ENCODE data around the gene VPS13C.
"Not testable (repeated sequence)": the region's sequence is repeated elsewhere in the genome, so short reads cannot be mapped to it uniquely, and the experiment has no call there.

The VPS13C gene

DNA sequence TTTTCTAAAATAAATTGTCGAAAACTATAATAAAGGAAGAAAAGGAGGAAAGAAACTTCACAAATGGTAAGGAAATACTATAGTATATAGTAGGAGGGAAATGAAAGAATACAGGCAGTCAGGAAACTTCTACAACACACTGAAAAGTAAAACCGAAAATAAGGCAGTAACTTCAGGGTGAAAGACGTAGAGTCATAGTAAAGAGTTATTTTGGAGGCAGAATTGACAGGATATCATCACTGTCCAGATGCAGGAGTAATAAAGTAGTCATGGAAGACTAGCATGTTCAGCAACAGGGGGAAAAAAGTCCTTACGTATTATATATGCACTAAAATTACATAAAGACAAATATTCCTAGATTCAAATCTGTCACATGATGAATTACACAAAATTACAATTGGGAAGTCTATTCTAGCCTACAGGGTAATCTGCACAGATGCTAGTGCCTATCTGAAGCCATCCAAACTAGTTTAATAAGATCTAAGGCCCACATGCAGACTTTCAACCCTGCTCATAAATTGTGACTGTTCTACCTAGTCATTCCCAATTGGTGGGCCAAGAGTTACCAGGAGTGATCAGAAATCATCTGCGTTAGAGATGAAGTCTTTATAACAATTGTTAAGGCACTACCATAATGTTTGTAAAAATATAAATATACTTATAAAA lies 14.0 kb downstream of the VPS13C start:
- no peak for DNase-seq (ENCODE audit: low spot score)
- Mint-ChIP-seq H3K27ac (peak overlapping the region; percentile 70), H3K27me3 (ENCODE audit: low read depth) (no peaks in the 10 kb centered on the region), H3K4me3 (peak overlapping the region; percentile 57), H3K4me1 (ENCODE audit: low read depth) (peaks cover 23% of the 10 kb centered on the region), H3K9me3 (peaks cover 3% of the 10 kb centered on the region), H3K36me3 (ENCODE audit: low read depth) (peaks cover 8% of the 10 kb centered on the region)

DNA sequence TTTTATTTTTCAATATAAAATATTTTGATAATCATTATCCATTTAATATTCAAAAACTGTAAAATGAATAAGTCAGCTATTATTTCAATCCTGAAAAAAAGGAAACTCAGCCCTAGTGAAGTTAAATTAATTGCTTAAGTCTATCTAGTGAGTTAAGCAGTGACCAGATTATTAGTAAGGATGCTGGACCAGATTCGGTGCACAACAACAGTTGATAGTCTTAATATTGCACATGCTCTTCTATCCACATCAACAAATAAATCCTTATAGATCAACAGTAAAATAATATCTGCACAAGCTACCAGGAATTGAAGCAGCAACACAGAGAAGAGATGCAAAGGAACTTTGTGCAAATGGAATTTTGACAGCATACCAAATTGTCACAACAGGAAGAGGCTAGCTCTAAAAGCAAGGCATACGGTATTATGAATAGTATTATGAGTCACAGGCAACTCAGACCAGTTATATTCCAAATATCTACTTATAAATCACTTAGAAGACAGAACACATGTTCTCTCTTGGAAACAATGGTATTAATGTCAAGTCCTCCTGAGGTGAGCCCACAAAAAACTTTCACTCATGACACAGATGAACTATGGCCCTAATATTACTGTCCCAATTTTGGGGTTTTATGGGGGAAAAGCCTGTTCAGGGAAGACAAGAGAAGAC lies 24.9 kb downstream of the VPS13C start:
- H3K4me3 Mint-ChIP-seq, result no peak overlapping the region
- H3K4me1 Mint-ChIP-seq (ENCODE audit: low read depth), result peaks cover 8% of the 10 kb centered on the region
- peaks cover 30% of the 10 kb centered on the region for H3K36me3 Mint-ChIP-seq (ENCODE audit: low read depth)
- H3K9me3 Mint-ChIP-seq, result peaks cover 11% of the 10 kb centered on the region
- H3K27ac Mint-ChIP-seq, result no peak overlapping the region
- no peaks in the 10 kb centered on the region for H3K27me3 Mint-ChIP-seq (ENCODE audit: low read depth)
- DNase-seq (ENCODE audit: low spot score), result no peak

DNA sequence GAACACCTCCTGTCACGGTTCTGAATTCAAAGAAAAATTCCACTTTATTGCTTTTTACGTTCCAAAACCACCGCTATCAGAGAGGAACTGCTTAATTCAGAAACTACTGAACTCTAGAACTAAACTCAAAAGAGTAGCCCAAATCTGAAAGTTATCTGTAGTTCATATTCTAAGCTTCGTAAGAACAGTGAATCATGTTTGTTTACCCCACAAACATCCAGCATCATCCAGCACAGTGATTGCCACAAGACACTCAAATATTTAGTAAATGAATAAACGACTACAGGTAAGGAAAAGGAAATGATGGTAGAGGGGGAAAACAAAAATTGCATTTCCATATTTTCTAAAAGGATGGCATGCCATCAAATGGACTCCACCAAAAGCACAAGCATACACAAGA lies 32.3 kb downstream of the VPS13C start:
- no peak overlapping the region for H3K27ac Mint-ChIP-seq
- H3K9me3 Mint-ChIP-seq, result no peaks in the 10 kb centered on the region
- no peak for DNase-seq (ENCODE audit: low spot score)
- peaks cover 7% of the 10 kb centered on the region for H3K4me1 Mint-ChIP-seq (ENCODE audit: low read depth)
- H3K36me3 Mint-ChIP-seq (ENCODE audit: low read depth), result peaks cover 36% of the 10 kb centered on the region
- no peaks in the 10 kb centered on the region for H3K27me3 Mint-ChIP-seq (ENCODE audit: low read depth)
- H3K4me3 Mint-ChIP-seq, result no peak overlapping the region

DNA sequence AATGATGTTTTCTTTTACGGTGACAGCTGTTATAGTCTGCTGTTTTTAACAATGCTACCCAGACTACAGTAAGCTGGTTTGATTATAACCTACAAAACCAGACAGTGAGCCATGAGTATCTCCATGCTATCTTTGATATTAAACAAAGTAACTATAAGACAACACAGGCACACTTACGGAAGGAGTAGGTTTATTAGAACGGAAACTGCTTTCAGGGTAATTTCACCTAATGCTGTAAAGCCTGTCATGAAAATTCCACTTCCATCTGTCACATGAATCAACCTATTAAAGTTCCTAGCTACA lies 33.0 kb downstream of the VPS13C start:
- no peak overlapping the region for H3K27ac Mint-ChIP-seq
- H3K4me1 Mint-ChIP-seq (ENCODE audit: low read depth), result peaks cover 5% of the 10 kb centered on the region
- H3K9me3 Mint-ChIP-seq, result no peaks in the 10 kb centered on the region
- H3K4me3 Mint-ChIP-seq, result no peak overlapping the region
- H3K36me3 Mint-ChIP-seq (ENCODE audit: low read depth), result peaks cover 37% of the 10 kb centered on the region
- DNase-seq (ENCODE audit: low spot score), result no peak
- H3K27me3 Mint-ChIP-seq (ENCODE audit: low read depth), result no peaks in the 10 kb centered on the region

DNA sequence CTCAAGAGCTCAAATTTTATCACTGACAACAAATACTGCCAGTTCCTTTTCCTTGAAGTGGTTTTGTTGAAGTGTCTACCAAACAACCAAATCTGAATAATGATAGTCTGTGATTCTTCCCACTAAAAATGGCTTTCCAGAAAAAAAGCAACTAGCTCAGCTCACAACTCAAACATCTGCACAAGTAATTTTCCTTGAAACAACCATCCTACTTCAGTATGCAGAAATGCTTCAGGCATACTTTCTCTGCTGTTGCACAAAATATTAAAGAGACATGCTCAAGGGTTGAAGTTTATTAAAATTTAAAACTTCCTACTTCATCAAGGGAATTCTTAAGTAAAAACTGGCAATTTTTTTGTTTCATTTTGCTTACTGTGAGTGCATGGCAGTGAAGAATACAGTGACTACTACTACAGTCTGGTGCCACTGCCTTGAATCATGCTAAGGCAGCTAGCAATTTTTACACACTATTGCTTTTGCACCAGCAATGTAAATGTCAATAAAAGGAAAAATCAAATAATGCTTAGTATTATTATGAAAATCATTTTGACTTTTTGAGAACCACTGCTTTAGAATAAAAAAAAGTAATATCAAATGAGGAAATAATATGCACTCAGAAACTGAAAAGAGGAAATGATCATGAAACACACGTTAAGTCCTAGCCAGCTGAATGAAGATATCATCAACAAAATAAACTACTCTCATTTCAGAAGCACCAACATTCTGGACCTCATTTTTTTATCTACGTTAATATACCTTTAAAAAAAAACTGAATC lies 33.6 kb downstream of the VPS13C start:
- Mint-ChIP-seq H3K4me1 (ENCODE audit: low read depth) (peaks cover 5% of the 10 kb centered on the region), H3K4me3 (no peak overlapping the region), H3K27ac (no peak overlapping the region), H3K27me3 (ENCODE audit: low read depth) (no peaks in the 10 kb centered on the region), H3K36me3 (ENCODE audit: low read depth) (peaks cover 42% of the 10 kb centered on the region), H3K9me3 (no peaks in the 10 kb centered on the region)
- DNase-seq (ENCODE audit: low spot score), result no peak

DNA sequence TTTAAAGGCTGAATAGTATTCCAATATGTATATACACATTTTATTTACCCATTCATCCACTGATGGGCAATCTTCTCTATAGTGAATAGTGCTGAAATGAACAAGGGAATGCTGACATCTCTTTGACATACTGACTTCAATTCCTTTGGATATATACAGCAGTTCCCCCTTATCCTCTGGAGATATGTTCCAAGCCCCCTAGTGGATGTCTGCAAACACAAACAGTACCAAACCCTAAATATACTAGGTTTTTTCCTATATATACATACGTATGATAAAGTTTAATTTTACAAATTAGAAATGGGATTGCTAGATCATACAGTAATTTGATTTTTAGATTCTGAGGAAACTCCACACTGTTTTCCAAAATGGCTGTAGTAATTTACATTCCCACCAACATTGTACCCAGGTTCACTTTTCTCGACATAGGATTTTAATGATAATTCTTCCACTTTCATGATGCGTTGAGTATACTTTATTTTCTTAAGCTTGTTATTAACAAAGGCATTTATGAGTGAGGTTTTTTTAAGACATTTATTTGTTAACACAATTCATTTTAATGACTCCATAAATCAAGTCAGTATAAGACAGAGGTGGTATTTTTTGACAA lies 38.2 kb downstream of the VPS13C start:
- no peak for DNase-seq (ENCODE audit: low spot score)
- no peaks in the 10 kb centered on the region for H3K27me3 Mint-ChIP-seq (ENCODE audit: low read depth)
- no peak overlapping the region for H3K27ac Mint-ChIP-seq
- peaks cover 11% of the 10 kb centered on the region for H3K9me3 Mint-ChIP-seq
- H3K4me3 Mint-ChIP-seq, result no peak overlapping the region
- peaks cover 53% of the 10 kb centered on the region for H3K36me3 Mint-ChIP-seq (ENCODE audit: low read depth)
- H3K4me1 Mint-ChIP-seq (ENCODE audit: low read depth), result no peaks in the 10 kb centered on the region

DNA sequence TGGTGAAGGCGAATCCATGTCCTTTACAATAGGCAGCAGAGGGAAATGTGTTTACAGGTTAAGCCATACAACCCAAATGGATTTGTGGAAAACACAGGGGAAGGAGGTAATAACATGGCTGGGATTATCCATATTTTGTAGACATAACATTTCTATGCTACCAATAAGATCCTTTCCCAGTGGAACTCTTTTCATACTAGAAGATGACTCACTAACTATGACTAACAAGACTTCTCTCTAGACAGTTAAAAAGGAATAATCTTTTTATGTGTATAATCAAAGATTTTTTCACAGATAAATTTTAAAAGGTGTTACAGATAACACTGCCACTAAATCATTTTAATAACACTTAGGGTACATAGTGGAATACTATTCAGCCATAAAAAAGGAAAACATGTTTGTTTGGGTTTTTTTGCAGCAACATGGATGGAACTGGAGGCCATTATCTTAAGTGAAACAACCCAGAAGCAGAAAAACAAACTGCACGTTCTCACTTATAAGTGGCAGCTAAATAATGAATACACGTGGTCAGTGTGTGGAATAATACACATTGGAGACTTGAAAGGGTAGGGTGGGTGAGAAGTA lies 39.6 kb downstream of the VPS13C start:
- Mint-ChIP-seq H3K36me3 (ENCODE audit: low read depth) (peaks cover 54% of the 10 kb centered on the region), H3K9me3 (peaks cover 16% of the 10 kb centered on the region), H3K4me1 (ENCODE audit: low read depth) (no peaks in the 10 kb centered on the region), H3K27ac (no peak overlapping the region), H3K4me3 (no peak overlapping the region), H3K27me3 (ENCODE audit: low read depth) (no peaks in the 10 kb centered on the region)
- DNase-seq (ENCODE audit: low spot score), result no peak

DNA sequence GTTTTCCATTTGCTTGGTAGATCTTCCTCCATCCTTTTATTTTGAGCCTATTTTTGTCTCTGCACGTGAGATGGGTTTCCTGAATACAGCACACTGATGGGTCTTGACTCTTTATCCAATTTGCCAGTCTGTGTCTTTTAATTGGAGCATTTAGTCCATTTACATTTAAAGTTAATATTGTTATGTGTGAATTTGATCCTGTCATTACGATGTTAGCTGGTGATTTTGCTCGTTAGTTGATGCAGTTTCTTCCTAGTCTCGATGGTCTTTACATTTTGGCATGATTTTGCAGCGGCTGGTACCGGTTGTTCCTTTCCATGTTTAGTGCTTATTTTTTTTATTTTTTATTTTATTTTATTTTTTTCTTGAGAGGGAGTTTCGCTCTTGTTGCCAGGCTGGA lies 54.9 kb downstream of the VPS13C start:
- not testable (repeated sequence) for DNase-seq (ENCODE audit: low spot score); H3K4me1 Mint-ChIP-seq (ENCODE audit: low read depth); H3K9me3 Mint-ChIP-seq; H3K4me3 Mint-ChIP-seq; H3K27ac Mint-ChIP-seq; H3K27me3 Mint-ChIP-seq (ENCODE audit: low read depth)
- H3K36me3 Mint-ChIP-seq (ENCODE audit: low read depth), result peaks cover 32% of the 10 kb centered on the region

DNA sequence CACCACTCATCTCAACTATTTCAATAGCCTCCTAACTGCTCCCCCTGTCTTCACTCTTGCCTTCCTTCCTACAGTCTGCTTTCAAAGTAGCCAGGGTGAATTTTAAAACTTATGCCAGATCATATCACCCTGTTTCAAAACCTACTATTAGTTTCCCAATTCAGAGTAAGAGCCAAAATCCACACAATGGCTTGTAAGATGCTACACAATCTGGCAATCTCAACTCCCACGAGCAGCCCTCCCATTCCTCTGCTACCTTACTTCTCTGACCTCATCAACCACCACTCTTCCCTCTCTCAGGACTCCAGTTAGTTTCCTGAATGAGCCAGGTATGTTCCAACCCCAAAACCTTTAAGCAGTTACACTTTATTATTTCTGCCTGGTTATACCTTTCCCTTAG lies 62.5 kb downstream of the VPS13C start:
- no peak for DNase-seq (ENCODE audit: low spot score)
- no peak overlapping the region for H3K27ac Mint-ChIP-seq
- H3K4me3 Mint-ChIP-seq, result no peak overlapping the region
- peaks cover 2% of the 10 kb centered on the region for H3K4me1 Mint-ChIP-seq (ENCODE audit: low read depth)
- no peaks in the 10 kb centered on the region for H3K27me3 Mint-ChIP-seq (ENCODE audit: low read depth)
- H3K9me3 Mint-ChIP-seq, result peaks cover 5% of the 10 kb centered on the region
- H3K36me3 Mint-ChIP-seq (ENCODE audit: low read depth), result peaks cover 31% of the 10 kb centered on the region

DNA sequence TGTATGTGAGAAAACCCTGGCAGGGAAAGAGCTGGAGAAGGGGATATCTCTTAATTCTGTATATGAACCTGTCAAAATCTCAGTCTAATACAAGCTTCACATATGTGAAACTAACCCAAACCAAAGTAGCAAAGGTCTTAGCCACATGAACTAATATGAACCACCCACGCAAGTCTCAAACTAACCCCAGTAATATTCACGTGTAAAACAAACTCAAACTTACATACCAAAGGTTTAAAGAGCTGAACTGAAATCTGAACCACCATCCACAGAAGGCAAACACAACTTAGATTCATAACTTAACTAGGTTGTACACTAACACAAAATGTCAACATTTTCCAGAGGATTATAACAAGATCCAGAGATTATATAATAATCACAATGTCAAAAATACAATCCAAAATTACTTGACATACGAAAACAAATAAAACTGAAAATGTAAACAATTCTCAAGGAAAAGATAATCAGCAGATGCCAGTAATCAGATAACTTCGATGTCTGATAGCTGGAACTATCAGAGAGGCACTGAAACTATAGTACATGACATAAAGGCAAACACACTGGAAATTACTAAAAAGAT lies 64.1 kb downstream of the VPS13C start:
- Mint-ChIP-seq H3K36me3 (ENCODE audit: low read depth) (peaks cover 31% of the 10 kb centered on the region), H3K27me3 (ENCODE audit: low read depth) (no peaks in the 10 kb centered on the region), H3K4me1 (ENCODE audit: low read depth) (peaks cover 2% of the 10 kb centered on the region), H3K27ac (no peak overlapping the region), H3K9me3 (peaks cover 5% of the 10 kb centered on the region), H3K4me3 (no peak overlapping the region)
- no peak for DNase-seq (ENCODE audit: low spot score)

DNA sequence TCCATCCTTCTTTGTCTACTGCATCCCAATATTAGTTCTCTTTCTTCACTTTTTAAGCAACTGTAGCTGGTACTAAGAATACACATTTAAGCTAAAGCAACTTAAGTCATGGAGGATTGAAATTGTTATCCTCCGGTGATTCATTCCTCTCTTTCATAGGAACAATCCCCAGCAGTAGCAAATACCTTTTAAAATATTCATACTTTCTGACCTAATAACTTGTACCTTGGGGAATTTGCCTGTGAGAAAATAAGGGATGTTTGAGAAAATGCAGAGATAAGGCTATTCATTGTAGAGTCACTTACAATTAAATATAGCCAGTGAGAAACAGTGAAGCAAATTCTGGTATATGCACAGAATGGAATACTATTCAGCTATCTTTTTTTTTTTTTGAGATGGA lies 66.0 kb downstream of the VPS13C start:
- H3K9me3 Mint-ChIP-seq, result peaks cover 9% of the 10 kb centered on the region
- H3K4me3 Mint-ChIP-seq, result no peak overlapping the region
- DNase-seq (ENCODE audit: low spot score), result no peak
- H3K36me3 Mint-ChIP-seq (ENCODE audit: low read depth), result peaks cover 41% of the 10 kb centered on the region
- H3K4me1 Mint-ChIP-seq (ENCODE audit: low read depth), result peaks cover 2% of the 10 kb centered on the region
- H3K27ac Mint-ChIP-seq, result no peak overlapping the region
- H3K27me3 Mint-ChIP-seq (ENCODE audit: low read depth), result no peaks in the 10 kb centered on the region

DNA sequence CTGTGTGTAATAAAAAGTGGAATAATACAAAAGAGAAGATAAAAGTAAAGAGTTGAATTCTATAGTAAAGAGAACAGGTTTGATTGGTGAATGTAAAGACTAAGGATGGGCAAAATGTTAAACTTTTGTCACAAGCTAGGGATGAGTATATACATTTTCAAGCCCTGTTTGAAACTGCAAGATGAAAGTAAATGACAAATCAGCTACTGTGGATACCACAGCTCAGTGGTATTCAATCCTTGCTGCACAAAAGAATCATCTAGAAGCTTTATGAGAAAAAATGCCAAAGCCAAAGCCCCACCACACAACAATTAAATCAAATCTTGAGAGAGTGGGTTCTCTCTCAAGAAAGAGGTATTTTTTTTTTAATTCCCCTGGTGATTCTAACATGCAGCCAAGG lies 67.7 kb downstream of the VPS13C start:
- DNase-seq (ENCODE audit: low spot score), result no peak
- no peak overlapping the region for H3K4me3 Mint-ChIP-seq
- H3K27me3 Mint-ChIP-seq (ENCODE audit: low read depth), result no peaks in the 10 kb centered on the region
- peaks cover 1% of the 10 kb centered on the region for H3K4me1 Mint-ChIP-seq (ENCODE audit: low read depth)
- peaks cover 54% of the 10 kb centered on the region for H3K36me3 Mint-ChIP-seq (ENCODE audit: low read depth)
- no peak overlapping the region for H3K27ac Mint-ChIP-seq
- H3K9me3 Mint-ChIP-seq, result peaks cover 22% of the 10 kb centered on the region

DNA sequence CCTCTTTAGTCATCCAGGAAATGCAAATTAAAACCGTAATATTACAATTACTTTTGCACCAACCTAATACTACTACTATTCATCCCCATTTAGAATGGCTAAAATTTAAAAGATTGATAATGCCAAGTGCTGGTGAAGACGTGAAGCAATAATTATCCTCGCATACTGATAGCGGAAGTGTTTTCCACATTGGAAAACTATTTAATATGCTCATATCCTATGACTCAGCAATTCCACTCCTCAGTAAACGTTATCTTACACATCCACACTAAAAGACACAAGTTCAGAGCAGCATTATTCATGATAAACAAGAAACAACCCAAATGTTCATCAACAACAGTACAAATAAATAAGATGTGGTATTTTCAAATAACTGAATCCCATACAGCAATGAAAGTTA lies 70.6 kb downstream of the VPS13C start:
- no peak overlapping the region for H3K4me3 Mint-ChIP-seq
- peaks cover 17% of the 10 kb centered on the region for H3K9me3 Mint-ChIP-seq
- H3K36me3 Mint-ChIP-seq (ENCODE audit: low read depth), result peaks cover 45% of the 10 kb centered on the region
- no peaks in the 10 kb centered on the region for H3K4me1 Mint-ChIP-seq (ENCODE audit: low read depth)
- DNase-seq (ENCODE audit: low spot score), result no peak
- H3K27ac Mint-ChIP-seq, result no peak overlapping the region
- no peaks in the 10 kb centered on the region for H3K27me3 Mint-ChIP-seq (ENCODE audit: low read depth)

DNA sequence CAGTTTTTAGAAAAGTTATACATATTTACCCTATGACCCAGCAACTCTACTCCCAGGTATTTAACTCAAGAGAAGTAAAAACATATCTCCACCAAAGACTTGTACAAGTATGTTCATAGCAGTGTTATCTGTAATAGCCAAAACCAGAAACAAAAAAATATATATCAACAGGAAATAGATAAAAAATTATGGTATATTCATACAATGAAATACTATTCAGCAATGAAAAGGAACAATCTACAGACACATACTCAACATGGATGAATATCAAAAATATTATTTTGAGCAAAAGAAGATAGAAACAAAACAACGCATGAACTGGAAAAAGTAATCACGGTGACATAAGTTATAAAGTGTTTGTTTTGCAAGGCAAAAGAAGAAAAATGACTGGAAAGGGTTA lies 72.4 kb downstream of the VPS13C start:
- no peak for DNase-seq (ENCODE audit: low spot score)
- H3K27ac Mint-ChIP-seq, result no peak overlapping the region
- H3K4me3 Mint-ChIP-seq, result no peak overlapping the region
- H3K27me3 Mint-ChIP-seq (ENCODE audit: low read depth), result no peaks in the 10 kb centered on the region
- peaks cover 17% of the 10 kb centered on the region for H3K9me3 Mint-ChIP-seq
- H3K36me3 Mint-ChIP-seq (ENCODE audit: low read depth), result peaks cover 51% of the 10 kb centered on the region
- no peaks in the 10 kb centered on the region for H3K4me1 Mint-ChIP-seq (ENCODE audit: low read depth)
